HEK293 (cell line): ENCODE results near the gene ARF4.
A peak's percentile ranks its signal among the peaks of the same experiment; 100 is the strongest.

Experiments
- CTCF ChIA-PET: fragments of 350-600 bp; formaldehyde crosslinking; extraction: SDS; loops from one replicate; lab custom pipeline; 2021; ENCODE audit warnings: antibody characterized with exemption; lab: Yijun Ruan, JAX
- POLR2A ChIA-PET: fragments of 300-600 bp; formaldehyde crosslinking; extraction: SDS; loops from one replicate; lab custom pipeline; 2020; ENCODE audit warnings: antibody characterized with exemption, inconsistent platforms; lab: Yijun Ruan, JAX
- H3K27ac ChIP-seq: fragments of 200-500 bp; sonication (Bioruptor generic); 2 replicates; pipeline ENCODE4 v1.5.1; 2014; ENCODE audit warnings: low read depth, low read length, control low read depth, inconsistent platforms; ENCODE audit errors: extremely low read depth
- H3K36me3 ChIP-seq, 2 experiments: fragments of 200-500 bp in 1 of 2; sonication (Bioruptor generic) in 1 of 2; 1 replicate in 1 of 2; 2 replicates in 1 of 2; pipeline ENCODE4 v1.5.1; 2014 to 2017; ENCODE audit warnings: inconsistent platforms in 2 of 2, low read length in 2 of 2; ENCODE audit not compliant: control insufficient read depth in 2 of 2, insufficient read depth in 1 of 2
- H3K4me1 ChIP-seq: fragments of 200-500 bp; sonication (Bioruptor generic); 2 replicates; pipeline ENCODE4 v1.5.1; 2014; ENCODE audit warnings: mild to moderate bottlenecking, low read length, inconsistent platforms; ENCODE audit not compliant: control insufficient read depth, insufficient read depth
- H3K4me3 ChIP-seq: 2 replicates; pipeline ENCODE4 v1.5.1; 2011; ENCODE audit warnings: low read depth, mild to moderate bottlenecking, control low read depth, low read length, moderate library complexity
- H3K9me3 ChIP-seq: fragments of 200-500 bp; sonication (Bioruptor generic); 2 replicates; pipeline ENCODE4 v1.5.1; 2014; ENCODE audit warnings: low read depth, low read length, inconsistent platforms; ENCODE audit not compliant: control insufficient read depth, insufficient read depth
- BCL11A ChIP-seq: fragments of 450-650 bp; formaldehyde crosslinking; IDR thresholded peaks from 2 replicates; pipeline ENCODE4 v1.5.1; 2016; ENCODE audit warnings: low read depth, missing biosample characterization, missing genetic modification characterization
- IKZF3 ChIP-seq: fragments of 450-650 bp; IDR thresholded peaks from 2 replicates; pipeline ENCODE4 v1.5.0; 2018; ENCODE audit warnings: missing biosample characterization, mild to moderate bottlenecking, missing genetic modification characterization, moderate library complexity
- KLF7 ChIP-seq: fragments of 450-650 bp; formaldehyde crosslinking; IDR thresholded peaks from 2 replicates; pipeline ENCODE4 v1.5.1; 2016; ENCODE audit warnings: missing biosample characterization, missing genetic modification characterization, borderline replicate concordance
- KLF9 ChIP-seq: fragments of 450-650 bp; formaldehyde crosslinking; IDR thresholded peaks from 2 replicates; pipeline ENCODE4 v1.5.1; 2016; ENCODE audit warnings: missing biosample characterization, missing genetic modification characterization, low read depth
- PRDM1 ChIP-seq: fragments of 450-650 bp; formaldehyde crosslinking; IDR thresholded peaks from 2 replicates; pipeline ENCODE4; 2016; ENCODE audit warnings: missing biosample characterization, missing genetic modification characterization
- SCRT2 ChIP-seq: fragments of 450-650 bp; formaldehyde crosslinking; IDR thresholded peaks from 2 replicates; pipeline ENCODE4 v1.5.1; 2016; ENCODE audit warnings: missing biosample characterization, missing genetic modification characterization
- ZBTB10 ChIP-seq: fragments of 450-650 bp; formaldehyde crosslinking; IDR thresholded peaks from 2 replicates; pipeline ENCODE4 v1.5.1; 2016; ENCODE audit warnings: missing biosample characterization, missing genetic modification characterization
- ZBTB44 ChIP-seq: fragments of 450-650 bp; IDR thresholded peaks from 2 replicates; pipeline ENCODE4 v1.5.1; 2018; ENCODE audit warnings: missing biosample characterization, mild to moderate bottlenecking, missing genetic modification characterization
- ZFP37 ChIP-seq: fragments of 450-650 bp; formaldehyde crosslinking; IDR thresholded peaks from 2 replicates; pipeline ENCODE4 v1.5.1; 2016; ENCODE audit warnings: missing biosample characterization, missing genetic modification characterization
- ZNF423 ChIP-seq: fragments of 450-650 bp; formaldehyde crosslinking; IDR thresholded peaks from 2 replicates; pipeline ENCODE4 v1.5.1; 2016; ENCODE audit warnings: missing biosample characterization, missing genetic modification characterization
- ZNF473 ChIP-seq: fragments of 450-650 bp; formaldehyde crosslinking; IDR thresholded peaks from 2 replicates; pipeline ENCODE4 v1.5.1; 2017; ENCODE audit warnings: missing biosample characterization, missing genetic modification characterization
- ZNF488 ChIP-seq: fragments of 450-650 bp; formaldehyde crosslinking; IDR thresholded peaks from 2 replicates; pipeline ENCODE4 v1.5.1; 2016; ENCODE audit warnings: missing biosample characterization, missing genetic modification characterization
- ZNF549 ChIP-seq: fragments of 450-650 bp; IDR thresholded peaks from 2 replicates; pipeline ENCODE4 v1.5.1; 2018; ENCODE audit warnings: missing biosample characterization, missing genetic modification characterization, mild to moderate bottlenecking, inconsistent platforms, moderate library complexity
- ZNF596 ChIP-seq: fragments of 450-650 bp; IDR thresholded peaks from 2 replicates; pipeline ENCODE4 v1.5.0; 2018; ENCODE audit warnings: missing biosample characterization, mild to moderate bottlenecking, missing genetic modification characterization, moderate library complexity
- ZNF670 ChIP-seq: fragments of 450-650 bp; formaldehyde crosslinking; IDR thresholded peaks from 2 replicates; pipeline ENCODE4 v1.5.1; 2016; ENCODE audit warnings: missing biosample characterization, missing genetic modification characterization, low read depth
- ZNF843 ChIP-seq: fragments of 450-650 bp; formaldehyde crosslinking; IDR thresholded peaks from 2 replicates; pipeline ENCODE4 v1.5.1; 2016; ENCODE audit warnings: missing biosample characterization, missing genetic modification characterization
- TF ChIP-seq, protein P1 (sequence below): fragments of 450-650 bp; formaldehyde crosslinking; IDR thresholded peaks from 2 replicates; pipeline ENCODE4; 2016; ENCODE audit warnings: missing biosample characterization, missing genetic modification characterization
- TF ChIP-seq, protein P2 (sequence below): fragments of 450-650 bp; formaldehyde crosslinking; conservative IDR thresholded peaks from 2 replicates; pipeline ENCODE4 v1.5.1; 2016; ENCODE audit warnings: low read depth, missing biosample characterization, missing genetic modification characterization
- TF ChIP-seq, protein P3 (sequence below): fragments of 450-650 bp; formaldehyde crosslinking; IDR thresholded peaks from 2 replicates; pipeline ENCODE4 v1.5.0; 2017; ENCODE audit warnings: missing biosample characterization, missing genetic modification characterization, borderline replicate concordance
- TF ChIP-seq, protein P4 (sequence below): fragments of 450-650 bp; formaldehyde crosslinking; IDR thresholded peaks from 2 replicates; pipeline ENCODE4 v1.5.1; 2017; ENCODE audit warnings: missing biosample characterization, mild to moderate bottlenecking, missing genetic modification characterization, moderate library complexity

ARF4 gene

DNA sequence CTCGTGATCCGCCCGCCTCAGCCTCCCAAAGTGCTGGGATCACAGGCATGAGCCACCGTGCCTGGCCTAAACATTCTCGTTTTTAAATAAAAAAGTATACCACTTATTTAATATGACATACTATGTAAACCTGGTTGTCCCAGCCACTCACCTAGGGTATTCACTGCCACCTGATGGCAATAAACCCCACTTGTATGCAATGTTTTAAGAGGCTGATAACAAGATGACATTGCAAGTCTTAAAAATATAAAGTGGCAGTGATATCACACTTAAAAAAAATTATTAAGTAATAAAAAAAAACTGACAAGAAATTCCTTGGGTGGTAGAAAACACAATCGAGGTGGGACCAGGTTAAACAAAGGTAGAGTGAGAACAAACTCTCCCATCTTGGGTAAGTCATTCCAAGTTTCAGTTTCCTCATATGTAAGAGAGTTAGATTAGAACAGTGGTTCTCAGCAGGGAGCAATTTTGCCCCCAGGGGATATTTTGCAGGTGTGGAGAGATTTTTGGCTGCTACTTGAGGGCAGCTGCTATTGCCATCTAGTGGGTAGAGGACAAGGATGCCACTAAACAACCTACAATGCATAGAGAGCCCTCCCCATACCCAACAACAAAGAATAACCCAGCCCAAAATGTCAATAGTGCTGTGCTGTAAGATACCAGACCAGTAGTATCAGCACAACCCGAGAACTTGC, 14.5 kb downstream of the ARF4 start (continued):
- TF ChIP-seq ZNF488 (tag by site-specific recombination) (no peak), ZBTB10 (no peak), ZNF843 (tag by site-specific recombination) (no peak), ZNF596 (tag by site-specific recombination) (0 out of 2 replicates have a peak, but pooled peaks have one; percentile 32), ZNF423 (tag by site-specific recombination) (no peak), SCRT2 (no peak)
- TF ChIP-seq, protein P1, sequence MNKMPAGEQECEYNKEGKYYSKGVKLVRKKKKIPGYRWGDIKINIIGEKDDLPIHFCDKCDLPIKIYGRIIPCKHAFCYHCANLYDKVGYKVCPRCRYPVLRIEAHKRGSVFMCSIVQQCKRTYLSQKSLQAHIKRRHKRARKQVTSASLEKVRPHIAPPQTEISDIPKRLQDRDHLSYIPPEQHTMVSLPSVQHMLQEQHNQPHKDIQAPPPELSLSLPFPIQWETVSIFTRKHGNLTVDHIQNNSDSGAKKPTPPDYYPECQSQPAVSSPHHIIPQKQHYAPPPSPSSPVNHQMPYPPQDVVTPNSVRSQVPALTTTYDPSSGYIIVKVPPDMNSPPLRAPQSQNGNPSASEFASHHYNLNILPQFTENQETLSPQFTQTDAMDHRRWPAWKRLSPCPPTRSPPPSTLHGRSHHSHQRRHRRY (tag by site-specific recombination) = no peak
- TF ChIP-seq, protein P2, sequence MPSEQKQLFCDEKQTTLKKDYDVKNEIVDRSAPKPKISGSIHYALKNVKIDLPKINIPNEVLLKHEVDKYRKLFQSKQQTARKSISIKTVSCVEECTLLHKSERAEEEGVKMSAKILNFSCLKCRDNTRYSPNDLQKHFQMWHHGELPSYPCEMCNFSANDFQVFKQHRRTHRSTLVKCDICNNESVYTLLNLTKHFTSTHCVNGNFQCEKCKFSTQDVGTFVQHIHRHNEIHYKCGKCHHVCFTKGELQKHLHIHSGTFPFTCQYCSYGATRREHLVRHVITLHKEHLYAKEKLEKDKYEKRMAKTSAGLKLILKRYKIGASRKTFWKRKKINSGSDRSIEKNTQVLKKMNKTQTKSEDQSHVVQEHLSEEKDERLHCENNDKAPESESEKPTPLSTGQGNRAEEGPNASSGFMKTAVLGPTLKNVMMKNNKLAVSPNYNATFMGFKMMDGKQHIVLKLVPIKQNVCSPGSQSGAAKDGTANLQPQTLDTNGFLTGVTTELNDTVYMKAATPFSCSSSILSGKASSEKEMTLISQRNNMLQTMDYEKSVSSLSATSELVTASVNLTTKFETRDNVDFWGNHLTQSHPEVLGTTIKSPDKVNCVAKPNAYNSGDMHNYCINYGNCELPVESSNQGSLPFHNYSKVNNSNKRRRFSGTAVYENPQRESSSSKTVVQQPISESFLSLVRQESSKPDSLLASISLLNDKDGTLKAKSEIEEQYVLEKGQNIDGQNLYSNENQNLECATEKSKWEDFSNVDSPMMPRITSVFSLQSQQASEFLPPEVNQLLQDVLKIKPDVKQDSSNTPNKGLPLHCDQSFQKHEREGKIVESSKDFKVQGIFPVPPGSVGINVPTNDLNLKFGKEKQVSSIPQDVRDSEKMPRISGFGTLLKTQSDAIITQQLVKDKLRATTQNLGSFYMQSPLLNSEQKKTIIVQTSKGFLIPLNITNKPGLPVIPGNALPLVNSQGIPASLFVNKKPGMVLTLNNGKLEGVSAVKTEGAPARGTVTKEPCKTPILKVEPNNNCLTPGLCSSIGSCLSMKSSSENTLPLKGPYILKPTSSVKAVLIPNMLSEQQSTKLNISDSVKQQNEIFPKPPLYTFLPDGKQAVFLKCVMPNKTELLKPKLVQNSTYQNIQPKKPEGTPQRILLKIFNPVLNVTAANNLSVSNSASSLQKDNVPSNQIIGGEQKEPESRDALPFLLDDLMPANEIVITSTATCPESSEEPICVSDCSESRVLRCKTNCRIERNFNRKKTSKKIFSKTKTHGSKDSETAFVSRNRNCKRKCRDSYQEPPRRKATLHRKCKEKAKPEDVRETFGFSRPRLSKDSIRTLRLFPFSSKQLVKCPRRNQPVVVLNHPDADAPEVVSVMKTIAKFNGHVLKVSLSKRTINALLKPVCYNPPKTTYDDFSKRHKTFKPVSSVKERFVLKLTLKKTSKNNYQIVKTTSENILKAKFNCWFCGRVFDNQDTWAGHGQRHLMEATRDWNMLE (tag by site-specific recombination) = no peak
- TF ChIP-seq, all 188 proteins: peak for 5

- peaks cover 22 to 84% of the 10 kb centered on the region in 2 experiments for H3K36me3 ChIP-seq
- CTCF ChIA-PET = interaction anchor here (0.7 kb wide), 1 partner anchor 180 kb away, joined by 3 read pairs; no protein-coding TSS in a partner anchor
- TF ChIP-seq KLF9 (tag by site-specific recombination) (no peak), ZNF549 (tag by site-specific recombination) (no peak), ZNF670 (tag by site-specific recombination) (no peak), ZNF473 (no peak), PRDM1 (no peak), BCL11A (tag by site-specific recombination) (no peak), ZFP37 (no peak), IKZF3 (tag by site-specific recombination) (no peak), KLF7 (tag by site-specific recombination) (no peak), ZBTB44 (no peak)
- TF ChIP-seq, protein P3, sequence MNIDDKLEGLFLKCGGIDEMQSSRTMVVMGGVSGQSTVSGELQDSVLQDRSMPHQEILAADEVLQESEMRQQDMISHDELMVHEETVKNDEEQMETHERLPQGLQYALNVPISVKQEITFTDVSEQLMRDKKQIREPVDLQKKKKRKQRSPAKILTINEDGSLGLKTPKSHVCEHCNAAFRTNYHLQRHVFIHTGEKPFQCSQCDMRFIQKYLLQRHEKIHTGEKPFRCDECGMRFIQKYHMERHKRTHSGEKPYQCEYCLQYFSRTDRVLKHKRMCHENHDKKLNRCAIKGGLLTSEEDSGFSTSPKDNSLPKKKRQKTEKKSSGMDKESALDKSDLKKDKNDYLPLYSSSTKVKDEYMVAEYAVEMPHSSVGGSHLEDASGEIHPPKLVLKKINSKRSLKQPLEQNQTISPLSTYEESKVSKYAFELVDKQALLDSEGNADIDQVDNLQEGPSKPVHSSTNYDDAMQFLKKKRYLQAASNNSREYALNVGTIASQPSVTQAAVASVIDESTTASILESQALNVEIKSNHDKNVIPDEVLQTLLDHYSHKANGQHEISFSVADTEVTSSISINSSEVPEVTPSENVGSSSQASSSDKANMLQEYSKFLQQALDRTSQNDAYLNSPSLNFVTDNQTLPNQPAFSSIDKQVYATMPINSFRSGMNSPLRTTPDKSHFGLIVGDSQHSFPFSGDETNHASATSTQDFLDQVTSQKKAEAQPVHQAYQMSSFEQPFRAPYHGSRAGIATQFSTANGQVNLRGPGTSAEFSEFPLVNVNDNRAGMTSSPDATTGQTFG (tag by site-specific recombination) = no peak
- TF ChIP-seq, protein P4, sequence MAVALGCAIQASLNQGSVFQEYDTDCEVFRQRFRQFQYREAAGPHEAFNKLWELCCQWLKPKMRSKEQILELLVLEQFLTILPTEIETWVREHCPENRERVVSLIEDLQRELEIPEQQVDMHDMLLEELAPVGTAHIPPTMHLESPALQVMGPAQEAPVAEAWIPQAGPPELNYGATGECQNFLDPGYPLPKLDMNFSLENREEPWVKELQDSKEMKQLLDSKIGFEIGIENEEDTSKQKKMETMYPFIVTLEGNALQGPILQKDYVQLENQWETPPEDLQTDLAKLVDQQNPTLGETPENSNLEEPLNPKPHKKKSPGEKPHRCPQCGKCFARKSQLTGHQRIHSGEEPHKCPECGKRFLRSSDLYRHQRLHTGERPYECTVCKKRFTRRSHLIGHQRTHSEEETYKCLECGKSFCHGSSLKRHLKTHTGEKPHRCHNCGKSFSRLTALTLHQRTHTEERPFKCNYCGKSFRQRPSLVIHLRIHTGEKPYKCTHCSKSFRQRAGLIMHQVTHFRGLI (tag by site-specific recombination) = no peak
Observed at GRCh38 chr3:57577801-57578200, 19.3 kb downstream of the ARF4 start.

More at GRCh38 chr3:57577801-57578200, 19.3 kb downstream of the ARF4 start:
- POLR2A ChIA-PET = no interaction called here
- no peak overlapping the region for H3K4me3 ChIP-seq
- H3K4me1 ChIP-seq = 0 out of 2 replicates have a peak, but pooled peaks cover 3% of the 10 kb centered on the region
- no peaks in the 10 kb centered on the region for H3K9me3 ChIP-seq
- no peak overlapping the region for H3K27ac ChIP-seq
